ENCODE measurements around the gene PEX13.

DNA sequence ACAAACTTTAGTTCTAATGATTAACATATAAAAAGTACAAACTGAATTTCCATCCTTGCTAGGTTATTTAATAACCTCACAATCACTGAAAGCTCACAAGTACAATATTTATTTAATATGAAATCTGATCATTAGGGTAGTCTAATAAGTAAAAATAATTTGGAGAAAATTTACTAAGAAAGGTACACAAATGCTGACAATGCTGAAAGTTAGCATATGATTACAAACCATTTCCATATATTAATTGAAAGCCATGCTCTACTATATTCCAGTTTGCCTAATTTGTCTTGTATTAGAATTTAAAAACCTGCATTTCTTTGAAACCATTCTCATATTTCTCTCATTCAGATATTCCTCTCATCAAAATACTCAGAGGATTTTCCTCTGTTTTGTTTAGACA, 8.2 kb upstream of the PEX13 start:
- no peak for TF ChIP-seq POLR2A (IDR thresholded peaks at IDR 0.05)
- TF ChIP-seq, protein P1, sequence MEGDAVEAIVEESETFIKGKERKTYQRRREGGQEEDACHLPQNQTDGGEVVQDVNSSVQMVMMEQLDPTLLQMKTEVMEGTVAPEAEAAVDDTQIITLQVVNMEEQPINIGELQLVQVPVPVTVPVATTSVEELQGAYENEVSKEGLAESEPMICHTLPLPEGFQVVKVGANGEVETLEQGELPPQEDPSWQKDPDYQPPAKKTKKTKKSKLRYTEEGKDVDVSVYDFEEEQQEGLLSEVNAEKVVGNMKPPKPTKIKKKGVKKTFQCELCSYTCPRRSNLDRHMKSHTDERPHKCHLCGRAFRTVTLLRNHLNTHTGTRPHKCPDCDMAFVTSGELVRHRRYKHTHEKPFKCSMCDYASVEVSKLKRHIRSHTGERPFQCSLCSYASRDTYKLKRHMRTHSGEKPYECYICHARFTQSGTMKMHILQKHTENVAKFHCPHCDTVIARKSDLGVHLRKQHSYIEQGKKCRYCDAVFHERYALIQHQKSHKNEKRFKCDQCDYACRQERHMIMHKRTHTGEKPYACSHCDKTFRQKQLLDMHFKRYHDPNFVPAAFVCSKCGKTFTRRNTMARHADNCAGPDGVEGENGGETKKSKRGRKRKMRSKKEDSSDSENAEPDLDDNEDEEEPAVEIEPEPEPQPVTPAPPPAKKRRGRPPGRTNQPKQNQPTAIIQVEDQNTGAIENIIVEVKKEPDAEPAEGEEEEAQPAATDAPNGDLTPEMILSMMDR (IDR thresholded peaks at IDR 0.05) = no peak
